LNCaP clone FGC (cell line): ENCODE data around the gene C20orf173.

Experiments
- DNase-seq: peaks from one replicate; pipeline ENCODE4 v3.0.0-alpha.2; 2011; ENCODE audit warnings: low read depth
- H3K4me3 ChIP-seq: 2 replicates; pipeline ENCODE4 v1.5.1; 2011; ENCODE audit warnings: mild to moderate bottlenecking, low read depth, low read length, control low read depth
- TF ChIP-seq, protein P1 (sequence below): IDR thresholded peaks from 2 replicates; pipeline ENCODE4 v1.5.1; 2012; ENCODE audit warnings: mild to moderate bottlenecking; ENCODE audit not compliant: control insufficient read depth, insufficient read depth; ENCODE audit errors: extremely low read depth

The C20orf173 gene

DNA sequence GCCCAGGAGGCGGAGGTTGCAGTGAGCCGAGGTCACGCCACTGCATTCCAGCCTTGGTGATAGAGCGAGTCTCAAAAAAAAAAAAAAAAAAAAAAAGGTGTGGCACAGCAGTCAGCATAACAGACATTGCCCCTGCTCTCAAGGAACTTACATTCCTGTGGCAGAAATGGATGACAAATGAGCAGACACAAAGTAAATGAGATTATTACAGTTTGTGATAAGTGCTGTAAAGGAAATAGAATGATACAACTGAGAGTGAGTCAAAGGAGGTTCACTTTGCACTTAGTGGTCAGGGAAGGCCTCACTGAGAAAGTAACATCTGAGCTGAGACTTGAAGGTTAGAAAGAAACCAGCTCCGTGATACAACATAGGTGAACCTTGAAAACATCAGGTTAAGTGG lies 37.6 kb downstream of the C20orf173 start:
- TF ChIP-seq, protein P1, sequence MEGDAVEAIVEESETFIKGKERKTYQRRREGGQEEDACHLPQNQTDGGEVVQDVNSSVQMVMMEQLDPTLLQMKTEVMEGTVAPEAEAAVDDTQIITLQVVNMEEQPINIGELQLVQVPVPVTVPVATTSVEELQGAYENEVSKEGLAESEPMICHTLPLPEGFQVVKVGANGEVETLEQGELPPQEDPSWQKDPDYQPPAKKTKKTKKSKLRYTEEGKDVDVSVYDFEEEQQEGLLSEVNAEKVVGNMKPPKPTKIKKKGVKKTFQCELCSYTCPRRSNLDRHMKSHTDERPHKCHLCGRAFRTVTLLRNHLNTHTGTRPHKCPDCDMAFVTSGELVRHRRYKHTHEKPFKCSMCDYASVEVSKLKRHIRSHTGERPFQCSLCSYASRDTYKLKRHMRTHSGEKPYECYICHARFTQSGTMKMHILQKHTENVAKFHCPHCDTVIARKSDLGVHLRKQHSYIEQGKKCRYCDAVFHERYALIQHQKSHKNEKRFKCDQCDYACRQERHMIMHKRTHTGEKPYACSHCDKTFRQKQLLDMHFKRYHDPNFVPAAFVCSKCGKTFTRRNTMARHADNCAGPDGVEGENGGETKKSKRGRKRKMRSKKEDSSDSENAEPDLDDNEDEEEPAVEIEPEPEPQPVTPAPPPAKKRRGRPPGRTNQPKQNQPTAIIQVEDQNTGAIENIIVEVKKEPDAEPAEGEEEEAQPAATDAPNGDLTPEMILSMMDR: no peak
- no peak overlapping the region for H3K4me3 ChIP-seq
- DNase-seq: no peak

DNA sequence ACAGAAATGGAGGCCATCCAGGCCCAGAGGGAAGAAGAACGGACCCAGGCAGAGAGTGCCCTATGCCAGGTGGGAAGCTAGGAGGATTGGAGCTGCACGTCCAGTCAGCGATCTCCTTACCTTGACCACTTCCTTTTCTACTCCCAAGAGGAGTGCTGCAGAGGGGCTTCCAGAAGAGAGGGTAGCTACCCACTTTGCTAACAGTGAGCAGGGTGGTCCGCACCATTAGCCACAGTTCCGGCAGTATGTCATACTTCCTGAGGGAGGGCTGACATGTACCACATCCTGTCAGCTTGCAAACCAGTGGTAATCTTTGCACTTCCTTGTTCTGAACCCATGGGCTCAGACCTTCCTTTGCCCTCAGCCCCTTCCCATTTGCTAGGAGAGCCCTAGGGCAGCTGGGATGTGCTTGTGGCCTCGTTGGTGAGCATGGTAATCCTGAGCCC lies 38.7 kb downstream of the C20orf173 start:
- no peak overlapping the region for H3K4me3 ChIP-seq
- TF ChIP-seq, protein P1: no peak
- no peak for DNase-seq

DNA sequence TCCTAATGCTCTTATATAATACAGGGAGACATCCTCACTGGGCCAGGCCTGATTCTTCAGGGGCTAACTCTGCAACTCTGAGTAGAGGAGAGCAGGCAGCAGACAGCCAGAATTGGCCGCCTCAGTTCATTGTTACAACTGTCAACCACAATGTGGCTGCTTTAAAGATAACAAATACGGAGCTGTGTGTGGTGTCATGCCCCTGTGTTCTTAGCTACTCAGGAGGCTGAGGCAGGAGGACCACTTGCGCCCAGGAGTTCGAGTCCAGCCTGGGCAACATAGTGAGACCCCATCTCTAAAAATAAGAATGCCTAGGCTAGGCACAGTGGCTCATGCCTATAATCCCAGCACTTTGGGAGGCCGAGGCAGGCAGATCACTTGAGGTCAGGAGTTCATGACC lies 39.7 kb downstream of the C20orf173 start:
- TF ChIP-seq, protein P1: no peak
- DNase-seq: no peak
- no peak overlapping the region for H3K4me3 ChIP-seq

DNA sequence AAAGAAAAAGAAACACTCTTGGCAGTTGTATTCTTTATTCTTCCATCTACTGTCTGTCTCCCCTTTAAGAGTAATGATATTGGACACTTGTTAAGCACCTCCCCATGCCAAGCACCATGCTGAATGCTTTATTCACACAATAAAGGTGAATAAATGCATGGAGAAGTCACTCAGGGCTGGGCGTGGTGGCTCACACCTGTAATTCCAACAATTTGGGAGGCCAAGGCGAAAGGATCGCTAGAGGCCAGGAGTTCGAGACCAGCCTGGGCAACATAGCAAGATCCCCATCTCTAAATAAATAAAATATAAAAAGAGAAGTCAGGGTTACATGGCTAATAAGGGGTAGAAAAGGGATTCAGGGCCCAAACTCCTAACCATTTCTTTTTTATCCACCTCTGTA lies 42.0 kb downstream of the C20orf173 start:
- DNase-seq: no peak
- TF ChIP-seq, protein P1: no peak
- H3K4me3 ChIP-seq: no peak overlapping the region

- TF ChIP-seq, protein P1: no peak
- H3K4me3 ChIP-seq: no peak overlapping the region
- no peak for DNase-seq
Observed at GRCh38 chr20:35479798-35480197, 49.7 kb downstream of the C20orf173 start.

DNA sequence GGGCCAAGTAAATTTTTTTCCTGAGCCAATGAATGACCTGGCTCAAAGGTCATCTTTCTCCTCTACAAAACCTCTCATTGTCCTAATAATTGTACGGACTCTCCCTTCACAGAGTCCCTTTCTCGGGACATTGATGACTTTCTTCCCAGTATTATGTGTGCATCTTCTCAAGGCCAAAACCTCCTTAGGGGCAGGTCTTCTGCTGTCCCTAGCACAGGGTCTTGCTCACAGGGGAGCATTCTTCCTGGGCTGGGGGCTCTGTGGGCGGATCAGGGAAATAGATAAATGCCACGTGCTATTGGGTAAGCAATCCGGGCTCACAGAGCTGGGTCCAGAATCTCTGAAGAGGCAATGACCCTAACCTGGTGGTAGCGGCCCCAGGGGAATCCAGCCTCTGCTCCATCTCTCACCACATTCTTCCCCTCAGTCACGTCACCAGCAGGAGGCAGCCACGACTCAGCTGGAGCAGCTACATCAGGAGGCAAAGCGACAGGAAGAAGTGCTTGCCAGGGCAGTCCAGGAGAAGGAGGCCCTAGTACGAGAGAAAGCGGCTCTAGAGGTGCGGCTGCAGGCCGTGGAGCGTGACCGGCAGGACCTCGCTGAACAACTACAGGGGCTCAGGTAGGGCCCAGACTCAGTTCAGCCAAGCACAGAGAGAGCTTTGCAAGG lies 50.5 kb downstream of the C20orf173 start:
- TF ChIP-seq, protein P1: no peak
- H3K4me3 ChIP-seq: no peak overlapping the region
- DNase-seq: no peak
